ENCODE data around the gene TAF4. TPM values are rescaled to one million over a fixed set of nuclear protein-coding genes. Genes with fewer than 3 reads are reported as not detected.

The TAF4 gene
- total and polyA plus RNA-seq, 3 experiments from 2014 or later = 1.4 to 21.0 (median 20.5) TPM

- CTCF ChIA-PET = no interaction called here
- no peaks in the 10 kb centered on the region for H3K9me3 ChIP-seq (ENCODE audit: low read length)
- no peak overlapping the region for H3K4me3 ChIP-seq (ENCODE audit: low read length)
- no peaks in the 10 kb centered on the region for H3K36me3 Mint-ChIP-seq
- no peak overlapping the region for H3K4me3 Mint-ChIP-seq
- no peaks in the 10 kb centered on the region for H3K4me1 ChIP-seq (ENCODE audit: insufficient read depth, low read length)
- POLR2A ChIA-PET = no interaction called here
- no peak overlapping the region for H3K27ac Mint-ChIP-seq
- no peaks in the 10 kb centered on the region for H3K36me3 ChIP-seq (ENCODE audit: insufficient read depth, low read length)
- H3K27me3 ChIP-seq (ENCODE audit: insufficient read depth, low read length, poor library complexity, severe bottlenecking) = no peaks in the 10 kb centered on the region
- no peaks in the 10 kb centered on the region for H3K9me3 Mint-ChIP-seq
- no peak overlapping the region for H3K27ac ChIP-seq (ENCODE audit: low read depth, low read length)
- no peak for DNase-seq
- no peaks in the 10 kb centered on the region for H3K4me1 Mint-ChIP-seq
- peaks cover 0 to 3% of the 10 kb centered on the region in 2 donors for H3K27me3 Mint-ChIP-seq
These were observed 123.8 kb downstream of the TAF4 start for GRCh38 chr20:61941721-61942405.

GRCh38 chr20:61940976-61941720 is 124.5 kb downstream of the TAF4 start:
- Histone ChIP-seq H3K9me3 (ENCODE audit: low read length) (no peaks in the 10 kb centered on the region), H3K4me3 (ENCODE audit: low read length) (no peak overlapping the region), H3K4me1 (ENCODE audit: insufficient read depth, low read length) (no peaks in the 10 kb centered on the region), H3K36me3 (ENCODE audit: insufficient read depth, low read length) (no peaks in the 10 kb centered on the region), H3K27ac (ENCODE audit: low read depth, low read length) (no peak overlapping the region), H3K27me3 (ENCODE audit: insufficient read depth, low read length, poor library complexity, severe bottlenecking) (no peaks in the 10 kb centered on the region)
- Mint-ChIP-seq H3K9me3 (no peaks in the 10 kb centered on the region), H3K4me1 (no peaks in the 10 kb centered on the region), H3K27me3 (peaks cover 0 to 7% of the 10 kb centered on the region in 2 donors), H3K27ac (peak overlapping the region in 1 of 8 donors; percentile 50), H3K4me3 (no peak overlapping the region), H3K36me3 (no peaks in the 10 kb centered on the region)
- CTCF ChIA-PET = no interaction called here
- POLR2A ChIA-PET = no interaction called here
- no peak for DNase-seq

- no peaks in the 10 kb centered on the region for H3K27me3 ChIP-seq (ENCODE audit: insufficient read depth, low read length, poor library complexity, severe bottlenecking)
- no peaks in the 10 kb centered on the region for H3K4me1 Mint-ChIP-seq
- POLR2A ChIA-PET = no interaction called here
- no peak overlapping the region for H3K4me3 ChIP-seq (ENCODE audit: low read length)
- H3K9me3 Mint-ChIP-seq = no peaks in the 10 kb centered on the region
- no peak for DNase-seq
- H3K36me3 ChIP-seq (ENCODE audit: insufficient read depth, low read length) = no peaks in the 10 kb centered on the region
- H3K36me3 Mint-ChIP-seq = no peaks in the 10 kb centered on the region
- H3K9me3 ChIP-seq (ENCODE audit: low read length) = no peaks in the 10 kb centered on the region
- H3K27me3 Mint-ChIP-seq = peaks cover 0 to 7% of the 10 kb centered on the region in 2 donors
- no peak overlapping the region for H3K4me3 Mint-ChIP-seq
- H3K4me1 ChIP-seq (ENCODE audit: insufficient read depth, low read length) = no peaks in the 10 kb centered on the region
- no peak overlapping the region for H3K27ac ChIP-seq (ENCODE audit: low read depth, low read length)
- H3K27ac Mint-ChIP-seq = no peak overlapping the region
- CTCF ChIA-PET = no interaction called here
These were observed 125.2 kb downstream of the TAF4 start for GRCh38 chr20:61940491-61940890.

- CTCF ChIA-PET = no interaction called here
- Mint-ChIP-seq H3K9me3 (no peaks in the 10 kb centered on the region), H3K27me3 (peaks cover 0 to 7% of the 10 kb centered on the region in 2 donors), H3K27ac (no peak overlapping the region), H3K4me1 (no peaks in the 10 kb centered on the region), H3K36me3 (no peaks in the 10 kb centered on the region), H3K4me3 (no peak overlapping the region)
- Histone ChIP-seq H3K9me3 (ENCODE audit: low read length) (no peaks in the 10 kb centered on the region), H3K36me3 (ENCODE audit: insufficient read depth, low read length) (no peaks in the 10 kb centered on the region), H3K4me1 (ENCODE audit: insufficient read depth, low read length) (no peaks in the 10 kb centered on the region), H3K4me3 (ENCODE audit: low read length) (no peak overlapping the region), H3K27me3 (ENCODE audit: insufficient read depth, low read length, poor library complexity, severe bottlenecking) (no peaks in the 10 kb centered on the region), H3K27ac (ENCODE audit: low read depth, low read length) (no peak overlapping the region)
- no peak for DNase-seq
- POLR2A ChIA-PET = no interaction called here
These were observed 125.9 kb downstream of the TAF4 start for GRCh38 chr20:61939691-61940360.

GRCh38 chr20:61938839-61939690 is 126.6 kb downstream of the TAF4 start:
- ChIA-PET POLR2A (no interaction called here), CTCF (no interaction called here)
- no peak overlapping the region for H3K27ac ChIP-seq (ENCODE audit: low read depth, low read length)
- no peak overlapping the region for H3K27ac Mint-ChIP-seq
- no peak for DNase-seq
- H3K4me3 Mint-ChIP-seq = no peak overlapping the region
- H3K4me1 ChIP-seq (ENCODE audit: insufficient read depth, low read length) = no peaks in the 10 kb centered on the region
- no peaks in the 10 kb centered on the region for H3K36me3 ChIP-seq (ENCODE audit: insufficient read depth, low read length)
- H3K27me3 ChIP-seq (ENCODE audit: insufficient read depth, low read length, poor library complexity, severe bottlenecking) = no peaks in the 10 kb centered on the region
- no peaks in the 10 kb centered on the region for H3K36me3 Mint-ChIP-seq
- H3K9me3 ChIP-seq (ENCODE audit: low read length) = no peaks in the 10 kb centered on the region
- no peak overlapping the region for H3K4me3 ChIP-seq (ENCODE audit: low read length)
- H3K9me3 Mint-ChIP-seq = no peaks in the 10 kb centered on the region
- peaks cover 0 to 7% of the 10 kb centered on the region in 2 donors for H3K27me3 Mint-ChIP-seq
- H3K4me1 Mint-ChIP-seq = no peaks in the 10 kb centered on the region

GRCh38 chr20:61937963-61938838 is 127.5 kb downstream of the TAF4 start:
- Mint-ChIP-seq H3K4me3 (no peak overlapping the region), H3K9me3 (no peaks in the 10 kb centered on the region), H3K4me1 (no peaks in the 10 kb centered on the region), H3K27ac (no peak overlapping the region), H3K27me3 (peaks cover 0 to 7% of the 10 kb centered on the region in 2 donors), H3K36me3 (no peaks in the 10 kb centered on the region)
- no peak overlapping the region for H3K4me3 ChIP-seq (ENCODE audit: low read length)
- ChIA-PET CTCF (no interaction called here), POLR2A (no interaction called here)
- no peaks in the 10 kb centered on the region for H3K9me3 ChIP-seq (ENCODE audit: low read length)
- no peaks in the 10 kb centered on the region for H3K4me1 ChIP-seq (ENCODE audit: insufficient read depth, low read length)
- H3K36me3 ChIP-seq (ENCODE audit: insufficient read depth, low read length) = no peaks in the 10 kb centered on the region
- no peaks in the 10 kb centered on the region for H3K27me3 ChIP-seq (ENCODE audit: insufficient read depth, low read length, poor library complexity, severe bottlenecking)
- no peak overlapping the region for H3K27ac ChIP-seq (ENCODE audit: low read depth, low read length)
- DNase-seq = no peak

- no peaks in the 10 kb centered on the region for H3K4me1 Mint-ChIP-seq
- POLR2A ChIA-PET = no interaction called here
- no peak overlapping the region for H3K4me3 Mint-ChIP-seq
- CTCF ChIA-PET = no interaction called here
- H3K36me3 Mint-ChIP-seq = no peaks in the 10 kb centered on the region
- Histone ChIP-seq H3K4me1 (ENCODE audit: insufficient read depth, low read length) (no peaks in the 10 kb centered on the region), H3K36me3 (ENCODE audit: insufficient read depth, low read length) (no peaks in the 10 kb centered on the region), H3K9me3 (ENCODE audit: low read length) (no peaks in the 10 kb centered on the region), H3K4me3 (ENCODE audit: low read length) (no peak overlapping the region), H3K27ac (ENCODE audit: low read depth, low read length) (no peak overlapping the region), H3K27me3 (ENCODE audit: insufficient read depth, low read length, poor library complexity, severe bottlenecking) (no peaks in the 10 kb centered on the region)
- DNase-seq = no peak
- H3K27me3 Mint-ChIP-seq = peaks cover 0 to 12% of the 10 kb centered on the region in 2 donors
- no peaks in the 10 kb centered on the region for H3K9me3 Mint-ChIP-seq
- no peak overlapping the region for H3K27ac Mint-ChIP-seq
These were observed 128.3 kb downstream of the TAF4 start for GRCh38 chr20:61937146-61937962.

Measured in CD8-positive, alpha-beta memory T cell (primary cell).